Fibroblast of the conjunctiva (primary cell): ENCODE measurements around the gene MTUS2.

ENCODE experiments used
- DNase-seq: peaks from one replicate; pipeline ENCODE4 v3.0.0-alpha.2; 2010; ENCODE audit warnings: low read depth

MTUS2 gene

DNA sequence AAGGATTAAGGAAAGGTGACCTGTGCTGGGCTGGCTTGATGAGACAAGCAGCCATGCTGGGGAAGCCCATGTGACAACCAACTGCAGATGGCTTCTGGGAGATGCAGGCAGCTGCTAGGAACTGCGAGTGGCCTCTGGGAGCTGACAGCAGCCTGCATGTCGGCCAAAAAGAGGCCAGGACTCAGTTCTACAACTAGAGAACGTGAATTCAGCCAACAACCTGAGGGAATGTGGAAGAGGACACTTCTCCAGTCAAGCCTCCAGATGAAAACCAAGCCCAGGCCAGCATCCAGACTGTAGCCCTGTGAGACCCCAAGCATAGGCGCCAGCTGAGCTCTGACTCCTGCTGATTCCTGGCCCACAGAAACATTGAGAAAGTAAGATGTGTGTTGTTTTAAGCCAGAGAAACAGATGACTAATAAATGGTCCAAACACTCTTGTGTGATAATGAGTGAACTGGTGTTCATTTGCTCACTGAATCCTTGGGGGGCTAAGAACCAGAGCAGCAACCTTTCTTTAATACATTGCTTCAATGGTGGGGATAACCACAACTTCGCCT lies 730.4 kb downstream of the MTUS2 start:
- DNase-seq: no peak

- DNase-seq: no peak
Observed at GRCh38 chr13:29551214-29551613, 731.1 kb downstream of the MTUS2 start.
